CD4-positive, alpha-beta T cell treated with Interleukin-17A for 1 hour (primary cell): Measurements from ENCODE around the gene CDKL5.

Source experiments
- DNase-seq: peaks from one replicate; pipeline ENCODE4 v3.0.0-alpha.2; 2020

The CDKL5 gene

GRCh38 chrX:18702362-18703195 is 277.2 kb downstream of the CDKL5 start:
- DNase-seq: no peak
